Activated CD4-positive, CD25-positive, alpha-beta regulatory T cell treated with anti-CD3 and anti-CD28 coated beads, Interleukin-2, amount 50 U/mL, for 24 hours (primary cell): ENCODE data around the gene SIGLEC6.
A peak's percentile ranks its signal among the peaks of the same experiment; 100 is the strongest.

Experiments
- ATAC-seq, 2 donors: fragments of 150-1000 bp; cut with Tn5 transposase; one replicate each; pipeline ENCODE4 v1.10.0; 2021; ENCODE audit warnings: mild to moderate bottlenecking in 1 of 2, moderate library complexity in 1 of 2

The SIGLEC6 gene

GRCh38 chr19:51548213-51548651, 16.8 kb upstream of the SIGLEC6 start:
- no peak for ATAC-seq

- ATAC-seq = no peak
Measured at GRCh38 chr19:51547397-51548212, 16.1 kb upstream of the SIGLEC6 start.

GRCh38 chr19:51546650-51547396, 15.4 kb upstream of the SIGLEC6 start:
- peak; percentile 21 to 53 for ATAC-seq

- ATAC-seq = no peak
Measured at GRCh38 chr19:51546107-51546649, 14.7 kb upstream of the SIGLEC6 start.

GRCh38 chr19:51544038-51544437, 12.6 kb upstream of the SIGLEC6 start:
- ATAC-seq = no peak

- ATAC-seq = no peak
Measured at GRCh38 chr19:51542699-51543098, 11.2 kb upstream of the SIGLEC6 start.

GRCh38 chr19:51541458-51542357, 10.2 kb upstream of the SIGLEC6 start:
- ATAC-seq = no peak

- no peak for ATAC-seq
Measured at GRCh38 chr19:51539821-51540366, 8.4 kb upstream of the SIGLEC6 start.

GRCh38 chr19:51535535-51535934, 4.1 kb upstream of the SIGLEC6 start:
- no peak for ATAC-seq

GRCh38 chr19:51530616-51531015, 854 bp downstream of the SIGLEC6 start:
- ATAC-seq = no peak

- ATAC-seq = no peak
Measured at GRCh38 chr19:51529301-51529700, 2.2 kb downstream of the SIGLEC6 start.

- no peak for ATAC-seq
Measured at GRCh38 chr19:51525651-51526050, 5.8 kb downstream of the SIGLEC6 start.

GRCh38 chr19:51524666-51525264, 6.7 kb downstream of the SIGLEC6 start:
- no peak for ATAC-seq

GRCh38 chr19:51521781-51522180, 9.7 kb downstream of the SIGLEC6 start:
- ATAC-seq = no peak

- ATAC-seq = no peak
Measured at GRCh38 chr19:51521357-51521756, 10.1 kb downstream of the SIGLEC6 start.

- no peak for ATAC-seq
Measured at GRCh38 chr19:51520728-51521127, 10.7 kb downstream of the SIGLEC6 start.

- peak in 1 of 2 donors; percentile 60 for ATAC-seq
Measured at GRCh38 chr19:51514866-51515481, 16.5 kb downstream of the SIGLEC6 start.

GRCh38 chr19:51513968-51514367, 17.5 kb downstream of the SIGLEC6 start:
- no peak for ATAC-seq

- no peak for ATAC-seq
Measured at GRCh38 chr19:51511353-51511752, 20.1 kb downstream of the SIGLEC6 start.

- no peak for ATAC-seq
Measured at GRCh38 chr19:51509823-51510660, 21.4 kb downstream of the SIGLEC6 start.
